ENCODE measurements around the gene LRG1.

LRG1 gene

DNA sequence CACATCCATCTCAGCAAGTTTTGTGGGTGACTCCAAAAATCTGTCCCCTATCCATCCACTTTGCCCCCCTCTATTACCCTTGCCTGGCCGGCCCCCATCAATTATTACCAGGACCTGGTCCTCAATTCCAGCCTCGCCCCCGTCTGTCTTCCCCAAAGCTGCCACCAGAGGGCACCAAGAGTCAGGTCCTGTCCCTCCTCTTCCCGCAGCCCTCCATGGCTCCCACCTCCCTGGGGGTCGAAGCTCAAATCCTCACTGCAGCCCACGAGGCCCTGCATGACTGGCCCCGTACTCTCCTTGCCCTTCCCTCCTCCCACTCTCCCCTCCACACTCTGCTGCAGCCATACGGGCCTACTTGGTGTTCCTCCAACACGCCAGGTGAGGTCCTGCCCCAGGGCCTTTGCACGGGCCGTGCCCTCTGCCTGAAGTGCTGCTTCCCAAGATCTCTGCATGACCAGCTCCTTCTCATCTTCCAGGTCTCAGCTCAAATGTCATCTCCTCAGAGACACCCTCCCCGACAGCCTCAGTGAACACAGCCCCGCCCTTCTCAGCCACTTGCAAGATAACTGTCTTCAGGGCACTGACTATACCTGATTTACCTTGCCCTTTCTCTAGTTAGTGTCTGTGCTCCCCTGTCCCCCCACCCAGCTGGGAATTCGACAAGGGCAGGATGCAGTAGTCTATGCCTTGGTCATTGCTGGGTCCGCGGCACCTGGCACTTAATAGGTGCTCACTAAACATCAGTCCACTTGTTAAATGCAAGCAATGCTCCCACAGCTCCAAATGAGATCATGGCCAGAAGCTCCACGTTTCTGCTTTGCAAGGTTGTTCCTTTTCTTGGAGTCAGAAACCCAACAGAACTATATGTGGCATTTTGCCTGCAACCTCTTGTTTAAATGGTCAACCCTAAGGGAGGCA, 36.4 kb upstream of the LRG1 start:
- no peak for TF ChIP-seq SPI1 (IDR thresholded peaks at IDR 0.05; ENCODE audit: borderline replicate concordance, low read depth)
- TF ChIP-seq, protein P1, sequence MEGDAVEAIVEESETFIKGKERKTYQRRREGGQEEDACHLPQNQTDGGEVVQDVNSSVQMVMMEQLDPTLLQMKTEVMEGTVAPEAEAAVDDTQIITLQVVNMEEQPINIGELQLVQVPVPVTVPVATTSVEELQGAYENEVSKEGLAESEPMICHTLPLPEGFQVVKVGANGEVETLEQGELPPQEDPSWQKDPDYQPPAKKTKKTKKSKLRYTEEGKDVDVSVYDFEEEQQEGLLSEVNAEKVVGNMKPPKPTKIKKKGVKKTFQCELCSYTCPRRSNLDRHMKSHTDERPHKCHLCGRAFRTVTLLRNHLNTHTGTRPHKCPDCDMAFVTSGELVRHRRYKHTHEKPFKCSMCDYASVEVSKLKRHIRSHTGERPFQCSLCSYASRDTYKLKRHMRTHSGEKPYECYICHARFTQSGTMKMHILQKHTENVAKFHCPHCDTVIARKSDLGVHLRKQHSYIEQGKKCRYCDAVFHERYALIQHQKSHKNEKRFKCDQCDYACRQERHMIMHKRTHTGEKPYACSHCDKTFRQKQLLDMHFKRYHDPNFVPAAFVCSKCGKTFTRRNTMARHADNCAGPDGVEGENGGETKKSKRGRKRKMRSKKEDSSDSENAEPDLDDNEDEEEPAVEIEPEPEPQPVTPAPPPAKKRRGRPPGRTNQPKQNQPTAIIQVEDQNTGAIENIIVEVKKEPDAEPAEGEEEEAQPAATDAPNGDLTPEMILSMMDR (IDR thresholded peaks at IDR 0.05; ENCODE audit: insufficient read depth, low read length): peak; percentile 30
- no peak for TF ChIP-seq POLR2AphosphoS5 (IDR thresholded peaks at IDR 0.05; ENCODE audit: low read depth)
- Histone ChIP-seq H3K4me3 (replicated peaks; ENCODE audit: insufficient read depth, low read length) (no peak overlapping the region), H3K27me3 (ENCODE audit: insufficient read depth, poor library complexity, severe bottlenecking) (peaks cover 22% of the 10 kb centered on the region), H3K27ac (replicated peaks) (no peak overlapping the region)
- DNase-seq (ENCODE audit: low read depth in 1 of 2, low spot score in 1 of 2): peak in 1 of 2 experiments; percentile 62

DNA sequence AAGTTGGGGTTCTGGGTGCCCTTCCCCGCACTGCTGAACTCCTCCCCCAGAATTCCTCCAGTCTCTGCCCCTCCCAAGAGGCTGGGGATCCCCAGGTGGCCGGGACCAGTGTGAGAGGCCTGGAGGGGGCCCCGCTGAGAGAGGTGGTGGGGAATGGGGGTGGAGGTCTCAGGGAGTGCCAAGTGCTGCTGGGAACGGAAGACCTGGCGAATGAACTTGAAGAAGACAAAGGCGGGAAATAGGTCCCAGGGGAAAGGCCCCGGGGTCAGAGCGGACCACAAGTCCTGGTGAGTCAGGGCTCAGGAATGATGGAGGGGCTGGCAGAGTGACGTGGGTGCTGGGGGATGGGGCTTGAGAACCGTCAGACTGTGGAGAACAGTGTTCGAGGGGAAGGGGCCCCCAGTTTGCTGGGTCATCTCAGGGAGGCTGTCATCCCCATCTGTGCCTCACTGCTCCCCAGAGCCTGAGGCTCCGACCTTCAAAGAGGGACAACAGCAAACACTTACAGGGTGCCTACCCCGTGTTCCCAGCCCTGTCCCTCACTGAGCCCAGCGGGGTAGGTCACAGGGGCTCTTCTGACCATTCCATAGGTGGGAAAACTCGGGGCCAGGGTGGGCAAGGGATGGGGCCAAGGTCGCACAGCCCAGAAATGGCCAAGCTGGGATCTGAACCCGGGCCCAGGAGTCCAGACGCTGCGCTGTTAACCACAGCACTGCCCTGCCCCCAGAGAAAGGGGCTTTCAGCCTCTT, 35.6 kb upstream of the LRG1 start:
- Histone ChIP-seq H3K4me3 (replicated peaks; ENCODE audit: insufficient read depth, low read length) (no peak overlapping the region), H3K27ac (replicated peaks) (no peak overlapping the region), H3K27me3 (ENCODE audit: insufficient read depth, poor library complexity, severe bottlenecking) (peaks cover 20% of the 10 kb centered on the region)
- DNase-seq (ENCODE audit: low read depth in 1 of 2, low spot score in 1 of 2): no peak
- TF ChIP-seq, protein P1 (IDR thresholded peaks at IDR 0.05; ENCODE audit: insufficient read depth, low read length): no peak
- no peak for TF ChIP-seq SPI1 (IDR thresholded peaks at IDR 0.05; ENCODE audit: borderline replicate concordance, low read depth)

DNA sequence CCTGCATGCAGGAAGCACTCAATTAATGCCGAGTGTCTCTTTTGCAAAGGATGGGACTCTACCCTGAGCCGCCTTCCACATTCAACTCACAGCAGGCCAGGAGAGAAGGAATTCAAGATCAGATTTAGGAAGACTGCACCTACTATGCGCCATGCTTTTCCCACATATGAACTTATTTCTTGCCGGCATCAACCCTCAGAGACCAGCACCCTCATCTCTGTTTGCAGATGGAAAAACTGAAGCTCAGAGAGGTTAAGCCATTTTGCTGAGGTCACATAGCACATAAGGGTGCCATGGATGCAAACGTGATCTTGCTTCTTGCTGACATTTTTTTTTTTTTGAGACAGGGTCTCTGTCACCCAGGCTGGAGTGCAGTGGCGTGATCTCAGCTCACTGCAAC, 33.8 kb upstream of the LRG1 start:
- DNase-seq (ENCODE audit: low read depth in 1 of 2, low spot score in 1 of 2): no peak
- no peak for TF ChIP-seq GABPA (IDR thresholded peaks at IDR 0.05; ENCODE audit: low read depth)
- TF ChIP-seq, protein P1 (IDR thresholded peaks at IDR 0.05; ENCODE audit: insufficient read depth, low read length): no peak
- TF ChIP-seq, protein P2, sequence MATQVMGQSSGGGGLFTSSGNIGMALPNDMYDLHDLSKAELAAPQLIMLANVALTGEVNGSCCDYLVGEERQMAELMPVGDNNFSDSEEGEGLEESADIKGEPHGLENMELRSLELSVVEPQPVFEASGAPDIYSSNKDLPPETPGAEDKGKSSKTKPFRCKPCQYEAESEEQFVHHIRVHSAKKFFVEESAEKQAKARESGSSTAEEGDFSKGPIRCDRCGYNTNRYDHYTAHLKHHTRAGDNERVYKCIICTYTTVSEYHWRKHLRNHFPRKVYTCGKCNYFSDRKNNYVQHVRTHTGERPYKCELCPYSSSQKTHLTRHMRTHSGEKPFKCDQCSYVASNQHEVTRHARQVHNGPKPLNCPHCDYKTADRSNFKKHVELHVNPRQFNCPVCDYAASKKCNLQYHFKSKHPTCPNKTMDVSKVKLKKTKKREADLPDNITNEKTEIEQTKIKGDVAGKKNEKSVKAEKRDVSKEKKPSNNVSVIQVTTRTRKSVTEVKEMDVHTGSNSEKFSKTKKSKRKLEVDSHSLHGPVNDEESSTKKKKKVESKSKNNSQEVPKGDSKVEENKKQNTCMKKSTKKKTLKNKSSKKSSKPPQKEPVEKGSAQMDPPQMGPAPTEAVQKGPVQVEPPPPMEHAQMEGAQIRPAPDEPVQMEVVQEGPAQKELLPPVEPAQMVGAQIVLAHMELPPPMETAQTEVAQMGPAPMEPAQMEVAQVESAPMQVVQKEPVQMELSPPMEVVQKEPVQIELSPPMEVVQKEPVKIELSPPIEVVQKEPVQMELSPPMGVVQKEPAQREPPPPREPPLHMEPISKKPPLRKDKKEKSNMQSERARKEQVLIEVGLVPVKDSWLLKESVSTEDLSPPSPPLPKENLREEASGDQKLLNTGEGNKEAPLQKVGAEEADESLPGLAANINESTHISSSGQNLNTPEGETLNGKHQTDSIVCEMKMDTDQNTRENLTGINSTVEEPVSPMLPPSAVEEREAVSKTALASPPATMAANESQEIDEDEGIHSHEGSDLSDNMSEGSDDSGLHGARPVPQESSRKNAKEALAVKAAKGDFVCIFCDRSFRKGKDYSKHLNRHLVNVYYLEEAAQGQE (IDR thresholded peaks at IDR 0.05; ENCODE audit: insufficient replicate concordance, low read depth): no peak
- no peak for TF ChIP-seq POLR2AphosphoS5 (IDR thresholded peaks at IDR 0.05; ENCODE audit: low read depth)
- TF ChIP-seq SPI1 (IDR thresholded peaks at IDR 0.05; ENCODE audit: borderline replicate concordance, low read depth): no peak
- no peak overlapping the region for H3K27ac ChIP-seq (replicated peaks)

DNA sequence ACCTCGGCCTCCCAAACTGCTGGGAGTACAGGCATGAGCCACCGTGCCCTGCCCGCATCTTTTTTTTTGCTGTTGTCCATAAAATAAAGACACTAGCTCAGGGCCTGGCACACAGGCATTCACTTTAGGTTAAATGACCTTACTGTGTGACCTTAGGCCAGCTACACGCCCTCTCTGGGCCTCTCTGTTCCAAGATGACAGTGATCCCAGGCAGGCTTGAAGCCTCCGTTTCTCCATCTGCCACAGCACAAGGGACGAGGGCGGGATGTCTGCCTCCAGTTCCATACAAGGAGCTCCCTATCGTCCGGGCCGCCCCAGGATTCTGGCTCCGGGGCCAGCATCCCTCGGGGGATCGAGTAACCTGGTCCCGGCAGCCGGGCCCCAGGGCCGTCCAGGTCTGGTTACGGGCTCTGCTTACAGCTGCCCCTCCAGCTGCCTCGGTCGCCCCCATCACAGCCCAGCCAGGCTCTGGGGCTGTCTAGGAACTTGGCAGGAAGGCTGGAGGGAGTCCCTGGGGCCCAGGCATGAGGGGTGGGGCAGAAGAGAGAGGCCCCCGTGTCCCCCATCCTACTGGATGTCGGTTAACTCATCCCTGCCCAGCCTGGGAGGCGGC, 31.6 kb upstream of the LRG1 start:
- Histone ChIP-seq H3K4me3 (replicated peaks; ENCODE audit: insufficient read depth, low read length) (no peak overlapping the region), H3K27ac (replicated peaks) (no peak overlapping the region), H3K27me3 (ENCODE audit: insufficient read depth, poor library complexity, severe bottlenecking) (no peaks in the 10 kb centered on the region)
- TF ChIP-seq, protein P2 (IDR thresholded peaks at IDR 0.05; ENCODE audit: insufficient replicate concordance, low read depth): no peak
- TF ChIP-seq SPI1 (IDR thresholded peaks at IDR 0.05; ENCODE audit: borderline replicate concordance, low read depth) (no peak), POLR2AphosphoS5 (IDR thresholded peaks at IDR 0.05; ENCODE audit: low read depth) (no peak), GABPA (IDR thresholded peaks at IDR 0.05; ENCODE audit: low read depth) (no peak)
- TF ChIP-seq, protein P1 (IDR thresholded peaks at IDR 0.05; ENCODE audit: insufficient read depth, low read length): no peak
- DNase-seq (ENCODE audit: low read depth in 1 of 2, low spot score in 1 of 2): no peak

More for the DNA sequence above, 33.8 kb upstream of the LRG1 start:
- Histone ChIP-seq H3K27me3 (ENCODE audit: insufficient read depth, poor library complexity, severe bottlenecking) (peaks cover 3% of the 10 kb centered on the region), H3K4me3 (replicated peaks; ENCODE audit: insufficient read depth, low read length) (no peak overlapping the region)
